NCI-H2029 (cell line): Measurements from ENCODE around the gene EPB41L3.

Experiments
- DNase-seq: peaks from one replicate; lab custom pipeline; 2025; lab: John Stamatoyannopoulos, UW

Gene EPB41L3

GRCh38 chr18:5414546-5414945 is 129.3 kb downstream of the EPB41L3 start:
- DNase-seq, result no peak

DNA sequence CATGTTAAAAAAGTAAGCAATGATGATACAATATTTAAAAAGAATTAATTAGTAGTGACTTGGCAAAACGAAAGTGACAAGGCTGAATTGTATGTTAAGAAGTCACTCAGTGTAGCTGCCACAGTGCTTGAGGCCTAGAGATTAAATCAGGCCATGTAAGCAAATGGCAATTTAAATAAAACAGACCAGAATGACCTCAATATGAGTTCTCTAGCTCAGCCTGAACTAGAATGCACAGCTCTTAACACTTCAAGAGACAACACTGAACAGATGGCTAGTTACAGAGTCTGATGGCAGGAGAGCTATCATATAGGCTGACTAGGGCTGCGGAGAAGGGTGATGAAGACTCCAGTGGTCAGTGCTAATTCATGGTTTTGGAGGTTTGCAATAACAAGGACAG is 130.3 kb downstream of the EPB41L3 start:
- DNase-seq, result no peak

DNA sequence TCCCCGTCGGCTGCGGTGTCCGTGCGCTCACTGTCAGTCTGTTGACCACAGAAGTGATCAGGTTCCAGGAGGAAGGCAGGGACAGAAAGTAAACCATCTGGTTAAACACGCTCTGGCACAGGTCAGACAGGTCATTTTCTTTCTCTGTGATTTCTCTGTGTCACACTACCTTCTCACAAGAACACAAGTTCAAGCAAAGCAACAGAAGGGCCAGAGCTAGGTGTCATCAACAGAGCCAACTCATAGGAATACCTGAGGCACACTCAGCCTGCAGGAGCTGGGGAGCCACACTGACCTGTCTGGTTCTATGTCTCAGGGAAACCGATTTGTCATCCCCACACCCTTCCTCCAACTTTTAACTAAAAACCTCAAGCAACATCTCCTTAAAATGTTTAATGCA is 133.2 kb downstream of the EPB41L3 start:
- no peak for DNase-seq

DNA sequence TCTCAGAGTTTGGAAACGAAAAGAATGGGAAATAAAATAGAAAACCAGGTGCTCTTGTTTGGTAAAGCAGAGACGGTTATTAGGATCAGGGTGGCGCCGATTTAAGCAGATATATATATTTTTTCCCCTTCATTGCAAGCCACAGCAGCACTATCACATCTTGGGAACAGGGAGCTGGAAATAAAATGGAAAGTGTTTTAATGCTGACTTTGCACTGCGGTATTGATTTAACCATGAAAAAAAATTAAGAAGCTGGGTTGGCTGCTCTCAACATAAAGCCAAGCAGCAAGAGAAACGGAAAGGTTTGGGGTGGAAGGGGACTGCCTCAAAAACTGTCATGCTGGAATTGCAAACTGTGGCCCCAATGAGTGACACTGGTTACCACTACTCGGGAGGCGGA is 145.5 kb downstream of the EPB41L3 start:
- DNase-seq, result no peak

GRCh38 chr18:5397102-5397501 is 146.7 kb downstream of the EPB41L3 start:
- DNase-seq, result no peak

DNA sequence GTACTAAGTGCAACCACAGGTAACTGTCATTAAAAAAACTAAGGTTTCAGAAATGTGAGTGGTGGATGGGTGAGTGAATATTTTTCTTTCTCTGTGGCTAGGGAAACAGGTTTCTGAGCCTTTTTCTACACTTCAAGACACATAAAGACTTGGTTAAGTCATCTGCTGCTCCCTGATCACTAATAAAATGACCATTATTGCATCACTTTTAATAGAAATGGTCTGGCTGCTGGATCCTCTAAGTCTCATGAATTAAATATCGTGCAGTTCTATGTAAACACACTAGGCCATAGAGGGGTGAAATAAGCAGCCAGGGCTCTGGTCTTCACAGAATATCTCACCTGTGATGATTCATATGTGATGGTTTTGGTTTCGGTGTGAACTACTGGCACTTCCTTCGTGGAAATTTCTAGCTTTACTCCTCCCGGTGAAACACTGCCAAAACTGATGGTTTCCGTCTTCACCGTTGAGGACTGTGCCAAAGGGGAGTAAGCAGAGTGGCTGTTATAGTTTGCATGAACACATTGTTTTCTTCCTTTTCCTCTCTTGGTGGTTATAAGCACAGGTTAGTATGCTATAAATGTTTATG is 147.8 kb downstream of the EPB41L3 start:
- DNase-seq, result no peak

DNA sequence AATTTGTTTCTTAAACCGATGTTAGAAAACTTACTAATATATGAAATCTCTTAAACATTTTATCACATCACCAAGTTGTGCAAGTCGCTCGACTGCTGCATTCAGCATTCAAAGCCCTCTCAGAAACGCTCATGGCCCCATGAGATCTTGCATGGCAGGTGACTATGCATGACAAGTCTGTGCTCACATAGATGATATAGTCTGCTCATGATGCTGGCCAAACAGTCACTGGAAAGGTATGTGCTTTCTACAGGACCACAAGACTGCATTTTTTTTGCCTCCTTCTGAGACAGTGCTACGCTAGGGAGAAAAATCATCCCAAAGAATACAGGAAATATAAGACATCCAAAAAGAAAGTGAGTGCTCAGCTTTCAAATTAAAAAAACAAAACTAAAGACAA is 150.0 kb downstream of the EPB41L3 start:
- DNase-seq, result no peak

DNA sequence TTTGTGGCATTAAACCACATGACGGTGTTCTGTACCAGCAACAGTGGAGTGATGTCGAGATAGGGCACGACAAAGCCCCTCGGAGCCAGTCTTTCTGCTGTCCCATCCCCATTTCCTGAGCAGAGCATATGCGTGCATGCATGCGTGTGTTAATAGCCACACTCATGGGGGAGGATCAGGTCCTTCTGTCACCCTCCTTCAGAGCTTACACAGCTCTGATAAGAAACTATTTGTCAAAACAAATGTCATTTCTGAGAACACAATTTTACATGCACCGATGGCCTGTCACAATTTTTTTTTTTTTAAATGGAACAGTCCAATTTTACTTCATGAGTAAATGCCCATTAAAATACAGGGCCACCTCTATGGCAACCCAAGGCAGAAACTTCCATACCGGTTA is 152.4 kb downstream of the EPB41L3 start:
- no peak for DNase-seq

GRCh38 chr18:5389356-5389755 is 154.4 kb downstream of the EPB41L3 start:
- DNase-seq, result no peak

GRCh38 chr18:5388896-5389295 is 154.9 kb downstream of the EPB41L3 start:
- no peak for DNase-seq

- no peak for DNase-seq
Measured at GRCh38 chr18:5380586-5380985, 163.2 kb downstream of the EPB41L3 start.

DNA sequence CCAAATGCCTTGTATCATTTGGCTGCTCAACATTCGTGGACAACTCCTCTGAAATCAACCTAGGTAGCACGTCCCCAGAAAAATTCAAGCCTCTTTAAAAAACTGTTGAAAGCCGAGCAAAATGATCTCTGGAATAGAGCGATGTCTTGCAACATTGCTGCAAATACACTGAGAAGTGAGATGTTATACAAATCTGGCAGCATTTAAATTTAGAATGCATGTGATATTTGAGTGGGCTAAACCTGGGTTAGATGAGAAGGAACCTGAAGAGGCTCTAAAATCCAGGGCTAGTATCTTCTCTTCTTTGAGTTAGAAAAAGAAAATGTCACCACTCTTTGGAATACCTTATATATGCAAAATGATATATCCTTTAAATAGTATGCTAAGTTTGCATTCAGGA is 166.8 kb downstream of the EPB41L3 start:
- DNase-seq, result no peak

GRCh38 chr18:5370332-5370731 is 173.5 kb downstream of the EPB41L3 start:
- no peak for DNase-seq

DNA sequence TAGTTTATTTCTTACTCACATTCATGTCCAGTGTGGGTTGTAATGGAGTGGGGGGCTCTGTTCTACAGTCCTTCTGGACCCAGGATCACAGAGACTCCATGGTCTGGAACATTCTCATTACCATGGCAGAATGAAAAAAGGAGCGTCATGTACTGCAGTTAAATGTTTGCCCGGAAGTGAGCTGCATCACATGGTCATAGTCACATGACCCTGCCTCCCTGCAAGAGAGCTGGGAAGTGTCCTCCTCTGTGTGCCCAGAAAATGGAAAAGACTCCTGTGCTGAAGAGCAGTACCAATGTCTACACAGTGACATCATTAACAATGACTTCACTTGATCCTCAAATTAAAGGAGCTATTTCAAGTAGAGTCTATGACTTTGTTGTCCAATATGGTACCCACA is 174.3 kb downstream of the EPB41L3 start:
- no peak for DNase-seq

DNA sequence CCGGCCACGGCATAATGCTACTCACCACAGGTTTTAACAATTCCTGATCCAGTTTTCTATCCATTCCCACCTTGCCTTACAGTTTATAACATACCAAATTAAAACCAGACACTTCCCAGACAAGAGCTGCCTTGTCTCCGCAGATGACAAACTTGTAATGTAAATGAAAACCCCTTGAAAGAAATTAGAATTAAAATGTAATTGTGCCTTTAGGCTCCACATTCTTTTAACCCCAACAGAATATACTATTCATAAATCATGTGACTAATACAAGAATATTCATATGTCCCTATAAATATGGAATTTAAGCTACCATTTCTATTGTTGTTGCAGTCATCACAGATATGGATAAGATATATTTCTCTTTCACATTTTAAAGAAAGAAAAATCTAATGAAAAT is 178.4 kb downstream of the EPB41L3 start:
- DNase-seq, result no peak

- DNase-seq, result no peak
Measured at GRCh38 chr18:5350636-5351035, 193.2 kb downstream of the EPB41L3 start.
